Measurements from ENCODE around the gene WWOX. TPM values are rescaled to one million over a fixed set of nuclear protein-coding genes. Genes with fewer than 3 reads are reported as not detected.

The WWOX gene
- total and polyA plus RNA-seq, 2 experiments from 2014 or later = 22.1 to 123 TPM

DNA sequence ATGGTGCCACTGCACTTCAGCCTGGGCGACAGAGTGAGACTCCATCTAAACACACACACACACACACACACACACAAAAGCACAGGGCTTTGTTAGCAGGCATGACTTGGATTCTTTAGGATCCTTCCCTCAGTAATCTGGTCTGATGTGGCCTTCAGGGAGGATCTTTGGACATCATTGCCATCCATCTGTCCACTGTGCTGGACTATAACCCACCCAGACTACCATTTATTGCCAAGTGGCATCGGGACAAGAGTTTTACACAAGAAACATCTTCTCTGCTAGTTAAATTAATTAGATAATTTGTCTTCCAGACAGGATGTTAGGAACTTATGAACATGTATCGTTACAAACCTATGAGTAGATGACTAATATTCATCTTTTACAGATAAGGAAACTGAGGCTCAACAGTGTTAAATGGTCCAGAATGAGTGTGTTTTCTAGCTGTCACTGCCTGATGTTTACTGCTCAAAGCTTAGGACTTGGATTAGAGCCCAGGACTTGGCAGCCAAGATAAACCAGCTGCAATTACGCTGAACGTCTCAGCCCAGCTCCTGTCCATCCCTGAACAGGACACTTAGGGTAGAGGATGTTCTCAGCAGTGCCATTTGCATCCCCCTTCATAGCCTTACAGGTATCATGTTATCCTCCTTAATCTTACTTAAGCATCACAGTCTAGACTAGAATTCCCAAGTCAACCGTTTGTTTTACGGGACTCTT lies 285.8 kb downstream of the WWOX start:
- TF ChIP-seq, protein P1, sequence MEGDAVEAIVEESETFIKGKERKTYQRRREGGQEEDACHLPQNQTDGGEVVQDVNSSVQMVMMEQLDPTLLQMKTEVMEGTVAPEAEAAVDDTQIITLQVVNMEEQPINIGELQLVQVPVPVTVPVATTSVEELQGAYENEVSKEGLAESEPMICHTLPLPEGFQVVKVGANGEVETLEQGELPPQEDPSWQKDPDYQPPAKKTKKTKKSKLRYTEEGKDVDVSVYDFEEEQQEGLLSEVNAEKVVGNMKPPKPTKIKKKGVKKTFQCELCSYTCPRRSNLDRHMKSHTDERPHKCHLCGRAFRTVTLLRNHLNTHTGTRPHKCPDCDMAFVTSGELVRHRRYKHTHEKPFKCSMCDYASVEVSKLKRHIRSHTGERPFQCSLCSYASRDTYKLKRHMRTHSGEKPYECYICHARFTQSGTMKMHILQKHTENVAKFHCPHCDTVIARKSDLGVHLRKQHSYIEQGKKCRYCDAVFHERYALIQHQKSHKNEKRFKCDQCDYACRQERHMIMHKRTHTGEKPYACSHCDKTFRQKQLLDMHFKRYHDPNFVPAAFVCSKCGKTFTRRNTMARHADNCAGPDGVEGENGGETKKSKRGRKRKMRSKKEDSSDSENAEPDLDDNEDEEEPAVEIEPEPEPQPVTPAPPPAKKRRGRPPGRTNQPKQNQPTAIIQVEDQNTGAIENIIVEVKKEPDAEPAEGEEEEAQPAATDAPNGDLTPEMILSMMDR (IDR thresholded peaks at IDR 0.05; ENCODE audit: low read depth, low read length) = no peak
- Histone ChIP-seq H3K4me3 (no peak overlapping the region), H3K27ac (no peak overlapping the region), H3K36me3 (no peaks in the 10 kb centered on the region), H3K9me3 (ENCODE audit: low read depth) (no peaks in the 10 kb centered on the region), H3K4me1 (ENCODE audit: low read depth) (peaks cover 10% of the 10 kb centered on the region), H3K27me3 (no peaks in the 10 kb centered on the region)
- no peak for DNase-seq (ENCODE audit: low read depth in 1 of 2, low spot score in 1 of 2)

DNA sequence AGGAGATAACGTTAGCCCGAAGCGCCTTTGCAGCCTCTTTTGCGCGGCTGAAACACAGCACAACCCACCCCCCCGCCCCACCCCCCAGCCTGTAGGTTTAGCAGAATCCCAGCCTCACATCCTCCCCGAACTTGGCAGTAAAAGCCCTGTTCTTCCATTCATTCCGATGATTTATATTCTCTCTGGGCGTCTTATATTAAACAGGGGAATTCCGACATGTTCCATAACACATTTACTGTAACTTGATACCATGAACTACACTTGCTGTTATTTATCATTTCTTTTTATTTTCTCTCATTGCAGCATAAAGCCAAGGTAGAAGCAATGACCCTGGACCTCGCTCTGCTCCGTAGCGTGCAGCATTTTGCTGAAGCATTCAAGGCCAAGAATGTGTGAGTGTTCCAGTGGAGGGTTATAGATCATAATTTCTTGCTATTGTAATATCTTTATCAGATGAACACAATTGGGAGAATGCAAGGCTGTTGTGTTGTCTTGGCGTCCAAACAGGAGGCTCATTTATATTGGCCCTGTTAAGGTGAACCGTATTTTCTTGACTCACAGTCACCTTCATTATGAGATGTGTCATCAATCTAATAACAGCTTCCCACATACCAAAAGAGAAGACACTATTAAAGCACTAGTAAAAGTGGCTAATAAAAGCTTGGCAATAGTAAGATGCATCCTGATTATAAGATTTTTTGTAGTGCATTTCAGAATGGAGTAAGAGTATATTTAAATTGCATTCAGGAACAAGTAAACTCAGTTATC lies 287.3 kb downstream of the WWOX start:
- no peaks in the 10 kb centered on the region for H3K27me3 ChIP-seq
- DNase-seq (ENCODE audit: low read depth in 1 of 2, low spot score in 1 of 2) = no peak
- H3K27ac ChIP-seq = no peak overlapping the region
- H3K9me3 ChIP-seq (ENCODE audit: low read depth) = no peaks in the 10 kb centered on the region
- no peaks in the 10 kb centered on the region for H3K36me3 ChIP-seq
- peaks cover 10% of the 10 kb centered on the region for H3K4me1 ChIP-seq (ENCODE audit: low read depth)
- TF ChIP-seq, protein P1 (IDR thresholded peaks at IDR 0.05; ENCODE audit: low read depth, low read length) = no peak
- H3K4me3 ChIP-seq = no peak overlapping the region

DNA sequence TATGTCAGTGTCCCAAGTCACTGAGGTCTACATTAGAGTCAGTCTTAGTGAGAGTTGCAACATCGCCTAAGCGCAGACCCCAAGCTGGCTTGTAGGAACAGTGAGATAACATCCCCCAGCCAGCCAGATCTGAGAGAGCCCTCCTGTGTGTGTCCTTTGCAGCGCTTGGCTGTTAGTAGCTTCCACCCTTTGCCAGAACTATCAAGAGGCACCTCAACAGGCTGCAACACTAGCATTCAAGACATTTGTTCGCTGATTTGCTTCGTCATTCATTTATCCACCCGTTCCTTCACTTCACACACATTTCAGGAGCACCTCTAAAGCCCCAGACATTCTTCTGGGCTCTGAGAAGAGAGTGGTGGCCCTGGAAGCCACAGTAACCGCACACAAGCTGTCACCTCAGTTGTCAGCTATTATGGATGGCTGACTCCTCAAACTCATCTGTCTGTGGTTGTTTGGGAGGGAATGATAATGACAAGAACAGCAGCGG lies 289.6 kb downstream of the WWOX start:
- Histone ChIP-seq H3K4me1 (ENCODE audit: low read depth) (peaks cover 10% of the 10 kb centered on the region), H3K27ac (no peak overlapping the region), H3K36me3 (no peaks in the 10 kb centered on the region), H3K4me3 (no peak overlapping the region), H3K9me3 (ENCODE audit: low read depth) (no peaks in the 10 kb centered on the region), H3K27me3 (no peaks in the 10 kb centered on the region)
- TF ChIP-seq, protein P1 (IDR thresholded peaks at IDR 0.05; ENCODE audit: low read depth, low read length) = no peak
- no peak for DNase-seq (ENCODE audit: low read depth in 1 of 2, low spot score in 1 of 2)

DNA sequence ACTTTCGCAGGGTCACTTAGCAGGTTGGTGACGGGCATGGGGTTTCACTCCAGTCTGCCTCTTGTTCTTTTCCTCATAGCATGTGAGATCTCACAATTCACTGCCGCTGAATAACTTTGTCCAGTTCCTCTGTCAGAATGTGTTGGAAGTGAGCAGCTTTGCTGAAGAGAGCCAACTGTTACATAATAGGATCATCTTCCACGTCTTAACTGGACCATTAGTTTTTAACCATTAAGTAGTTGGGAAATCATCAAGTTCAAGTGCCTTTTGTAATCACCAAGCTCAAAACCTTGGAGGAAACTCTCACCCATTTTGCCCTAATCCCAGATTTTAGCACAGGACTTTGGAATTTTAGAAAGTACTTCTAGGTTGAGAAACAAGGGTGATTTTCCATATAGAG lies 290.6 kb downstream of the WWOX start:
- Histone ChIP-seq H3K36me3 (no peaks in the 10 kb centered on the region), H3K4me3 (no peak overlapping the region), H3K27me3 (no peaks in the 10 kb centered on the region), H3K4me1 (ENCODE audit: low read depth) (peaks cover 10% of the 10 kb centered on the region), H3K9me3 (ENCODE audit: low read depth) (no peaks in the 10 kb centered on the region), H3K27ac (no peak overlapping the region)
- TF ChIP-seq, protein P1 (IDR thresholded peaks at IDR 0.05; ENCODE audit: low read depth, low read length) = no peak
- no peak for DNase-seq (ENCODE audit: low read depth in 1 of 2, low spot score in 1 of 2)

DNA sequence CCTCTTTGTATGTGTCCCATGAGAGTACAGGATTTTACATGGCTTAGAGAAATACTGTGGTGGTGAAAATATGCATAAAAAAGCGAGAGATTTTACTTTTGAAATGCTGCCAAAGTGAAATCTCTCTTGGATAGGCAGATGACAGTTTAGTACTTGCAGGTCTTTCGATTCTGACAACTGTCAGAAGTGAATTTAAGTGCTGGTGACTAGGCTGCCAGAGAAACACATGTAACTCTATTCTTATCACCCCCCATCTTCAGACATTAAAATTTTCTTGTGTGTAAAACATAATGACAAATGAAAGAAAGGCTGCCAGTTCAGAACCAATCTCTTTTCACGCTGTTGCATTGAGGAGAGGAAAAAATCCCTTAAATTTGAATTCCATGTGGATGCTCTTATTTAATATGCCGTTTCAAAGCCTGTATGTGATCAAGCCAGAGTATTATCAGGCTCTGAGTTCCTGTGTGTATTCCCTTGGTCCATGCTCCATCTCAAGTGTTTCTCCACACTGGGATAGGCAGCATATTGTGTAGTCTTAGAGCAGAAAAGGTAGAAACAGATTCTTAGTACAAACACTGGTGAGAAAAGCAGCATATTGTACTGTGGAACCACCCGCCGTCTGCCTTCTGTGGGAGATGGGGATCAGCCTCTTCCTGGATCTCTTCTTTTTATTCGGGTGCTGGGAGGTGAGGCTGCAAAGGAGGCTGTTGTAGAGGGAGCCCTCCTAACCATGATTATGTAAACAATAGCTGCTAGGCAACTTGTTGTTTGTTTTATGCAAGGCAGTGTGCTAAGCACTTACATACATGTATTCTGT lies 291.3 kb downstream of the WWOX start:
- TF ChIP-seq, protein P1 (IDR thresholded peaks at IDR 0.05; ENCODE audit: low read depth, low read length) = no peak
- no peaks in the 10 kb centered on the region for H3K27me3 ChIP-seq
- peaks cover 10% of the 10 kb centered on the region for H3K4me1 ChIP-seq (ENCODE audit: low read depth)
- no peak overlapping the region for H3K27ac ChIP-seq
- H3K4me3 ChIP-seq = no peak overlapping the region
- H3K9me3 ChIP-seq (ENCODE audit: low read depth) = no peaks in the 10 kb centered on the region
- no peak for DNase-seq (ENCODE audit: low read depth in 1 of 2, low spot score in 1 of 2)
- H3K36me3 ChIP-seq = no peaks in the 10 kb centered on the region
